H9 (cell line): ENCODE measurements around the gene ULK4. TPM values are rescaled to one million over a fixed set of nuclear protein-coding genes. Genes with fewer than 3 reads are reported as not detected.

Source experiments
- DNase-seq: peaks from one replicate; pipeline ENCODE4 v3.0.0-alpha.2; 2017
- H2AFZ ChIP-seq: one replicate; pipeline ENCODE4 v1.6.1; 2013; ENCODE audit warnings: mild to moderate bottlenecking, low read length, control low read depth, moderate library complexity
- H2AK5ac ChIP-seq: 2 replicates; pipeline ENCODE4 v1.6.1; 2013; ENCODE audit warnings: low read length, control low read depth, mixed read lengths; ENCODE audit not compliant: insufficient read length
- H2BK120ac ChIP-seq: one replicate; pipeline ENCODE4 v1.6.1; 2013; ENCODE audit warnings: low read depth, mild to moderate bottlenecking, low read length, control low read depth, inconsistent platforms; ENCODE audit not compliant: poor library complexity, severe bottlenecking
- H2BK12ac ChIP-seq: 2 replicates; pipeline ENCODE4 v1.6.1; 2013; ENCODE audit warnings: low read length, control low read depth, mixed read lengths, low read depth; ENCODE audit not compliant: insufficient read length
- H2BK15ac ChIP-seq: 2 replicates; pipeline ENCODE4 v1.6.1; 2013; ENCODE audit warnings: low read depth, low read length, control low read depth
- H2BK20ac ChIP-seq: one replicate; pipeline ENCODE4 v1.6.1; 2013; ENCODE audit warnings: low read depth, mild to moderate bottlenecking, low read length, control low read depth, inconsistent platforms; ENCODE audit not compliant: poor library complexity, severe bottlenecking
- H2BK5ac ChIP-seq: 2 replicates; pipeline ENCODE4 v1.6.1; 2013; ENCODE audit warnings: low read length, control low read depth, mixed read lengths; ENCODE audit not compliant: insufficient read length
- H3K14ac ChIP-seq: 2 replicates; pipeline ENCODE4 v1.6.1; 2013; ENCODE audit warnings: low read length, control low read depth; ENCODE audit not compliant: insufficient read depth
- H3K18ac ChIP-seq: 2 replicates; pipeline ENCODE4 v1.6.1; 2013; ENCODE audit warnings: low read depth, mild to moderate bottlenecking, mixed read lengths, low read length, control low read depth; ENCODE audit not compliant: insufficient read length
- H3K23ac ChIP-seq: 2 replicates; pipeline ENCODE4 v1.6.1; 2013; ENCODE audit warnings: low read length, control low read depth, mixed read lengths, low read depth; ENCODE audit not compliant: insufficient read length
- H3K23me2 ChIP-seq: 2 replicates; pipeline ENCODE4 v1.6.1; 2013; ENCODE audit warnings: low read depth, mild to moderate bottlenecking, mixed read lengths, low read length, control low read depth; ENCODE audit not compliant: insufficient read length, poor library complexity, severe bottlenecking
- H3K27ac ChIP-seq: 2 replicates; pipeline ENCODE4 v1.5.1; 2013; ENCODE audit warnings: low read length, control low read depth, mixed read lengths, low read depth; ENCODE audit not compliant: insufficient read length
- H3K27me3 ChIP-seq: 2 replicates; pipeline ENCODE4 v1.6.1; 2013; ENCODE audit warnings: low read length, control low read depth, inconsistent platforms; ENCODE audit not compliant: insufficient read depth
- H3K4ac ChIP-seq: 2 replicates; pipeline ENCODE4 v1.6.1; 2013; ENCODE audit warnings: low read depth, mild to moderate bottlenecking, control low read depth, inconsistent platforms, low read length, moderate library complexity
- H3K4me1 ChIP-seq: 2 replicates; pipeline ENCODE4 v1.6.1; 2013; ENCODE audit warnings: low read length, control low read depth, inconsistent platforms; ENCODE audit not compliant: insufficient read depth
- H3K4me2 ChIP-seq: 2 replicates; pipeline ENCODE4 v1.6.1; 2013; ENCODE audit warnings: low read length, control low read depth, mixed read lengths; ENCODE audit not compliant: insufficient read length, insufficient read depth
- H3K56ac ChIP-seq: 2 replicates; pipeline ENCODE4 v1.6.1; 2013; ENCODE audit warnings: low read depth, mild to moderate bottlenecking, mixed read lengths, low read length, control low read depth; ENCODE audit not compliant: insufficient read length
- H3K79me1 ChIP-seq: 2 replicates; pipeline ENCODE4 v1.6.1; 2013; ENCODE audit warnings: low read depth, mild to moderate bottlenecking, moderate library complexity, low read length, control low read depth, inconsistent platforms; ENCODE audit not compliant: insufficient read depth, poor library complexity, severe bottlenecking
- H3K79me2 ChIP-seq: 2 replicates; pipeline ENCODE4 v1.6.1; 2013; ENCODE audit warnings: low read length, control low read depth, inconsistent platforms; ENCODE audit not compliant: insufficient read depth
- H3K9ac ChIP-seq: 2 replicates; pipeline ENCODE4 v1.6.1; 2013; ENCODE audit warnings: low read length, control low read depth, mixed read lengths; ENCODE audit not compliant: insufficient read length; ENCODE audit errors: extremely low read depth
- H3K9me3 ChIP-seq: one replicate; pipeline ENCODE4 v1.6.1; 2013; ENCODE audit warnings: low read depth, low read length, inconsistent platforms; ENCODE audit not compliant: control insufficient read depth
- H3T11ph ChIP-seq: one replicate; pipeline ENCODE4 v1.6.1; 2013; ENCODE audit warnings: mild to moderate bottlenecking, low read length, control low read depth, inconsistent platforms
- H4K20me1 ChIP-seq: one replicate; pipeline ENCODE4 v1.6.1; 2013; ENCODE audit not compliant: control insufficient read depth, insufficient read length, insufficient read depth
- H4K5ac ChIP-seq: 2 replicates; pipeline ENCODE4 v1.6.1; 2013; ENCODE audit warnings: low read depth, mild to moderate bottlenecking, mixed read lengths, low read length, control low read depth; ENCODE audit not compliant: insufficient read length
- H4K8ac ChIP-seq: replicated peaks from 2 replicates; pipeline ENCODE4 v1.6.1; 2013; ENCODE audit warnings: low read length, control low read depth, mixed read lengths, low read depth; ENCODE audit not compliant: insufficient read length
- H4K91ac ChIP-seq: 2 replicates; pipeline ENCODE4 v1.6.1; 2013; ENCODE audit warnings: low read depth, mild to moderate bottlenecking, moderate library complexity, mixed read lengths, low read length, control low read depth; ENCODE audit not compliant: insufficient read length
- H3K27ac Mint-ChIP-seq, 3 experiments: 2 replicates in 2 of 3; 3 replicates in 1 of 3; pipeline ENCODE4 v1.8.0; 2020 to 2021; ENCODE audit warnings: mixed read lengths in 3 of 3, mild to moderate bottlenecking in 1 of 3, moderate library complexity in 1 of 3
- H3K27me3 Mint-ChIP-seq: 2 replicates; pipeline ENCODE4 v1.8.0; 2021; ENCODE audit warnings: low read depth, mild to moderate bottlenecking, moderate library complexity, mixed read lengths
- H3K36me3 Mint-ChIP-seq, 3 experiments: 2 replicates in 2 of 3; 3 replicates in 1 of 3; pipeline ENCODE4 v1.8.0; 2020 to 2021; ENCODE audit warnings: low read depth in 3 of 3, mixed read lengths in 3 of 3; ENCODE audit not compliant: insufficient read depth in 1 of 3
- H3K4me1 Mint-ChIP-seq, 2 experiments: 2 replicates each; pipeline ENCODE4 v1.8.0; 2020; ENCODE audit warnings: mixed read lengths in 2 of 2
- H3K4me3 Mint-ChIP-seq, 2 experiments: 2 replicates in 1 of 2; 3 replicates in 1 of 2; pipeline ENCODE4 v1.8.0; 2020 to 2021; ENCODE audit warnings: mild to moderate bottlenecking in 2 of 2, mixed read lengths in 2 of 2, moderate library complexity in 1 of 2
- H3K9me3 Mint-ChIP-seq, 2 experiments: 2 replicates in 1 of 2; 3 replicates in 1 of 2; pipeline ENCODE4 v1.8.0; 2020; ENCODE audit warnings: mild to moderate bottlenecking in 2 of 2, mixed read lengths in 2 of 2, moderate library complexity in 1 of 2
- CTCF ChIP-seq: fragments of 200-600 bp; sonication (generic); conservative IDR thresholded peaks from 3 replicates; pipeline ENCODE4 v1.8.0; 2021; ENCODE audit warnings: antibody characterized with exemption, mild to moderate bottlenecking
- WGBS: extraction: QIAGEN DNeasy Blood & Tissue Kit; methylation state at CpG from one replicate; pipeline ENCODE4 v1.1.7; 2013; ENCODE audit warnings: missing lambda C conversion rate, low lambda C conversion rate, mixed read lengths; ENCODE audit not compliant: insufficient read length; ENCODE audit errors: extremely low coverage; 5-methylcytosine and 5-hydroxymethylcytosine counted together
- total RNA-seq: library from RNA; stranded (reverse); gene quantifications from 2 replicates; pipeline ENCODE4 v1.2.1, GENCODE V29; 2021

The ULK4 gene
- total RNA-seq, 1 experiment from 2014 or later: 12.9 TPM

- Mint-ChIP-seq H3K4me3 (no peak overlapping the region), H3K27ac (no peak overlapping the region), H3K9me3 (no peaks in the 10 kb centered on the region), H3K27me3 (peaks cover 3% of the 10 kb centered on the region; the same call in 1 of the 2 replicates), H3K4me1 (peaks cover under 1 to 2% of the 10 kb centered on the region in 2 experiments; a peak in 1 of 4 replicates), H3K36me3 (peaks cover 0 to 7% (median 0%) of the 10 kb centered on the region in 3 experiments; a peak in 1 of 7 replicates)
- Histone ChIP-seq H4K20me1 (no peaks in the 10 kb centered on the region), H3K23me2 (no peaks in the 10 kb centered on the region), H3K4ac (no peak overlapping the region), H3K14ac (no peak overlapping the region), H3K23ac (no peak overlapping the region), H2BK12ac (no peak overlapping the region), H4K91ac (no peak overlapping the region), H2AK5ac (no peak overlapping the region), H2AFZ (no peak overlapping the region), H3K4me2 (no peak overlapping the region), H3K9me3 (no peaks in the 10 kb centered on the region), H2BK5ac (no peak overlapping the region), H3K18ac (no peak overlapping the region), H3K79me2 (no peaks in the 10 kb centered on the region), H4K8ac (no peak overlapping the region), H2BK120ac (no peak overlapping the region), H3K56ac (no peak overlapping the region), H3K27ac (no peak overlapping the region), H3K27me3 (no peaks in the 10 kb centered on the region), H2BK15ac (no peak overlapping the region), H2BK20ac (no peak overlapping the region), H3K4me1 (no peaks in the 10 kb centered on the region), H4K5ac (no peak overlapping the region), H3K79me1 (no peaks in the 10 kb centered on the region), H3T11ph (no peak overlapping the region), H3K9ac (no peak overlapping the region)
- no CpG with 5 or more reads among the region's 9 CpGs for WGBS
- no peak for TF ChIP-seq CTCF
- no peak for DNase-seq
These were observed 604.6 kb downstream of the ULK4 start for GRCh38 chr3:41357271-41357670.
